Measurements from ENCODE around the gene SHISA7.
"Not testable (repeated sequence)": the region's sequence is repeated elsewhere in the genome, so short reads cannot be mapped to it uniquely, and the experiment has no call there.

Gene SHISA7

GRCh38 chr19:55409179-55409578 is 33.9 kb downstream of the SHISA7 start:
- DNase-seq: not testable (repeated sequence)

- no peak for DNase-seq
These were observed 34.6 kb downstream of the SHISA7 start for GRCh38 chr19:55408533-55408872.

- peak; percentile 98 for DNase-seq
These were observed 35.1 kb downstream of the SHISA7 start for GRCh38 chr19:55407800-55408532.

GRCh38 chr19:55407550-55407799 is 35.6 kb downstream of the SHISA7 start, which contains the start of gene UBE2S:
TSS of gene UBE2S (minus strand) at chr19:55407788. CDS start at chr19:55407589, 199 bp downstream.
- DNase-seq: not testable (repeated sequence)

- DNase-seq: peak; percentile 38
These were observed 36.1 kb downstream of the SHISA7 start for GRCh38 chr19:55406826-55407549.

GRCh38 chr19:55406091-55406825 is 36.8 kb downstream of the SHISA7 start:
- no peak for DNase-seq

- no peak for DNase-seq
These were observed 37.5 kb downstream of the SHISA7 start for GRCh38 chr19:55405638-55406037.

GRCh38 chr19:55402509-55402908 is 40.6 kb downstream of the SHISA7 start:
- no peak for DNase-seq

- not testable (repeated sequence) for DNase-seq
These were observed 41.7 kb downstream of the SHISA7 start for GRCh38 chr19:55401390-55401789.

- DNase-seq: no peak
These were observed 42.6 kb downstream of the SHISA7 start for GRCh38 chr19:55400281-55401087.

GRCh38 chr19:55398200-55398925 is 44.7 kb downstream of the SHISA7 start:
- DNase-seq: no peak

GRCh38 chr19:55392820-55393761 is 50.0 kb downstream of the SHISA7 start:
- no peak for DNase-seq

GRCh38 chr19:55391702-55392615 is 51.1 kb downstream of the SHISA7 start:
- no peak for DNase-seq

GRCh38 chr19:55391191-55391670 is 51.9 kb downstream of the SHISA7 start:
- peak; percentile 34 for DNase-seq

GRCh38 chr19:55390461-55390880 is 52.6 kb downstream of the SHISA7 start:
- DNase-seq: no peak

GRCh38 chr19:55389386-55390317 is 53.4 kb downstream of the SHISA7 start:
- no peak for DNase-seq

- DNase-seq: no peak
These were observed 55.2 kb downstream of the SHISA7 start for GRCh38 chr19:55387736-55388497.

- DNase-seq: no peak
These were observed 56.6 kb downstream of the SHISA7 start for GRCh38 chr19:55386493-55386971.
